K562 (cell line): ENCODE results near the gene TMEM176B. TPM values are rescaled to one million over a fixed set of nuclear protein-coding genes. Genes with fewer than 3 reads are reported as not detected.

Experiments used
- CCAR2 ChIP-seq: fragments of 200-400 bp; formaldehyde crosslinking; IDR thresholded peaks from 2 replicates; pipeline ENCODE4 v1.6.1; 2017; ENCODE audit warnings: mild to moderate bottlenecking, low read depth, low read length
- CUX1 ChIP-seq: fragments of 200-800 bp; sonication (Bioruptor generic); IDR thresholded peaks from 2 replicates; pipeline ENCODE4 v1.6.1; 2016; ENCODE audit warnings: missing genetic modification characterization, missing compliant biosample characterization
- DEAF1 ChIP-seq: fragments of 450-650 bp; formaldehyde crosslinking; IDR thresholded peaks from 2 replicates; pipeline ENCODE4 v1.4.0; 2020; ENCODE audit warnings: mild to moderate bottlenecking, moderate library complexity
- FOXP4 ChIP-seq: sonication (generic); formaldehyde crosslinking; IDR thresholded peaks from 2 replicates; pipeline ENCODE4 v1.8.0; 2022; ENCODE audit warnings: mild to moderate bottlenecking, missing genetic modification reagents, borderline replicate concordance
- ILK ChIP-seq: fragments of 450-650 bp; IDR thresholded peaks from 2 replicates; pipeline ENCODE4 v1.6.1; 2016; ENCODE audit warnings: missing genetic modification characterization, low read depth, mild to moderate bottlenecking, missing compliant biosample characterization, moderate library complexity, borderline replicate concordance
- PRDM10 ChIP-seq: fragments of 450-650 bp; IDR thresholded peaks from 2 replicates; pipeline ENCODE4 v1.6.1; 2018; ENCODE audit not compliant: partially characterized antibody
- SMAD1 ChIP-seq: fragments of 150-350 bp; IDR thresholded peaks from 2 replicates; pipeline ENCODE4 v1.6.1; 2014; ENCODE audit warnings: low read length, low read depth; ENCODE audit not compliant: partially characterized antibody
- SMC3 ChIP-seq: conservative IDR thresholded peaks from 2 replicates; pipeline ENCODE4 v1.6.1; 2011; ENCODE audit warnings: low read depth, low read length, improper control_type of control experiment; ENCODE audit not compliant: insufficient read depth
- THRB ChIP-seq: fragments of 450-650 bp; formaldehyde crosslinking; conservative IDR thresholded peaks from 2 replicates; pipeline ENCODE4 v1.4.0; 2022; ENCODE audit warnings: mild to moderate bottlenecking, missing genetic modification characterization
- ZNF316 ChIP-seq: fragments of 450-650 bp; IDR thresholded peaks from 2 replicates; pipeline ENCODE4 v1.6.1; 2016
- ZNF764 ChIP-seq: fragments of 250-450 bp; sonication (Bioruptor Pico); IDR thresholded peaks from 2 replicates; pipeline ENCODE4 v1.4.0; 2020; ENCODE audit warnings: low read depth, mild to moderate bottlenecking, moderate library complexity
- polyA plus RNA-seq, 8 experiments: library from polyadenylated mRNA; depleted of rRNA in 4 of 8; stranded (reverse) in 5 of 8; unstranded in 3 of 8; fragments of >200 nt; fragmentation: Nextera tagmentation in 2 of 8; fragmentation: Illumina TruSeq in 1 of 8; extraction: Ambion mirVana in 2 of 8; extraction: Trizol in 1 of 8; gene quantifications; 2 replicates each; pipeline versions ENCODE4 v1.2.1 to v1.2.3, GENCODE V29; 2011 to 2014; ENCODE audit warnings: inconsistent platforms in 1 of 8, missing spikeins in 1 of 8
- total RNA-seq, 7 experiments: library from RNA; depleted of rRNA in 6 of 7; stranded (reverse); fragments of >200 nt in 6 of 7; fragmentation: Illumina TruSeq in 2 of 7; extraction: Trizol in 2 of 7; gene quantifications; 2 replicates each; pipeline versions ENCODE4 v1.2.1 to v1.2.3, GENCODE V29; 2011 to 2021; ENCODE audit warnings: low replicate concordance in 1 of 7

TMEM176B gene
- total and polyA plus RNA-seq, 9 of the 15 experiments (the other 6 are each of a cell fraction or from before 2014, with no cell fraction given) = 0.19 to 0.60 TPM; not detected in 7

GRCh38 chr7:150753826-150754603 lies 46.1 kb downstream of the TMEM176B start (continued):
- no peak for TF ChIP-seq ZNF764 (CRISPR knock-in tag)
- TF ChIP-seq FOXP4 (CRISPR knock-in tag) = no peak
- TF ChIP-seq ILK (tag) = no peak
- TF ChIP-seq SMAD1 = no peak
- peak; percentile 20 for TF ChIP-seq PRDM10
- peak; percentile 39; the same call in 1 of the 2 replicates for TF ChIP-seq SMC3
- no peak for TF ChIP-seq CCAR2
- peak; percentile 59 for TF ChIP-seq DEAF1 (CRISPR knock-in tag)
- peak; percentile 92; the same call in 1 of the 2 replicates for TF ChIP-seq THRB (CRISPR knock-in tag)
- TF ChIP-seq CUX1 (CRISPR knock-in tag) = no peak
- no peak for TF ChIP-seq ZNF316
